SK-N-SH treated with all-trans-retinoic acid at 6 μM for 48 hours (cell line): ENCODE data around the gene KIF5B.

Source experiments
- ATAC-seq: fragments of 200-7000 bp; cut with Tn5 transposase; 3 replicates; pipeline ENCODE4 v1.9.1; 2020; ENCODE audit warnings: mild to moderate bottlenecking, moderate library complexity
- ARNTL ChIP-seq: fragments of 450-650 bp; formaldehyde crosslinking; IDR thresholded peaks from 2 replicates; pipeline ENCODE4 v1.5.0; 2020; ENCODE audit warnings: low read depth, mild to moderate bottlenecking, moderate library complexity, borderline replicate concordance
- BACH2 ChIP-seq: fragments of 250-450 bp; sonication (Bioruptor Pico); IDR thresholded peaks from 2 replicates; pipeline ENCODE4 v1.9.0; 2021; ENCODE audit warnings: mild to moderate bottlenecking, borderline replicate concordance
- CSDC2 ChIP-seq: fragments of 250-450 bp; sonication (Bioruptor Pico); IDR thresholded peaks from 2 replicates; pipeline ENCODE4 v1.5.0; 2020; ENCODE audit warnings: mild to moderate bottlenecking, moderate library complexity
- ESRRG ChIP-seq: fragments of 250-450 bp; sonication (Bioruptor Pico); IDR thresholded peaks from 2 replicates; pipeline ENCODE4 v1.6.1; 2021; ENCODE audit warnings: mild to moderate bottlenecking
- GLIS3 ChIP-seq: fragments of 250-450 bp; sonication (Bioruptor Pico); IDR thresholded peaks from 2 replicates; pipeline ENCODE4 v1.5.0; 2020; ENCODE audit warnings: mild to moderate bottlenecking, moderate library complexity
- OSR1 ChIP-seq: fragments of 250-450 bp; sonication (Bioruptor Pico); IDR thresholded peaks from 2 replicates; pipeline ENCODE4 v1.8.0; 2022; ENCODE audit warnings: moderate library complexity, mild to moderate bottlenecking, inconsistent platforms
- PPARA ChIP-seq: fragments of 250-450 bp; sonication (Bioruptor Pico); IDR thresholded peaks from 2 replicates; pipeline ENCODE4 v1.5.0; 2020; ENCODE audit warnings: mild to moderate bottlenecking, borderline replicate concordance
- SNAI2 ChIP-seq: fragments of 250-450 bp; sonication (Bioruptor Pico); IDR thresholded peaks from 2 replicates; pipeline ENCODE4 v1.5.0; 2020; ENCODE audit warnings: mild to moderate bottlenecking, moderate library complexity
- TCF4 ChIP-seq: fragments of 250-450 bp; sonication (Bioruptor Pico); IDR thresholded peaks from 2 replicates; pipeline ENCODE4 v1.8.0; 2021; ENCODE audit warnings: mild to moderate bottlenecking, moderate library complexity, borderline replicate concordance
- ZC3H10 ChIP-seq: fragments of 250-450 bp; sonication (Bioruptor Pico); IDR thresholded peaks from 2 replicates; pipeline ENCODE4 v1.5.1; 2021; ENCODE audit warnings: mild to moderate bottlenecking, moderate library complexity
- ZFP3 ChIP-seq: fragments of 250-450 bp; sonication (Bioruptor Pico); IDR thresholded peaks from 2 replicates; pipeline ENCODE4 v1.5.0; 2020; ENCODE audit warnings: mild to moderate bottlenecking, moderate library complexity
- ZFP30 ChIP-seq: fragments of 450-650 bp; formaldehyde crosslinking; IDR thresholded peaks from 2 replicates; pipeline ENCODE4 v1.5.0; 2022; ENCODE audit warnings: mild to moderate bottlenecking, moderate library complexity
- ZNF565 ChIP-seq: fragments of 450-650 bp; formaldehyde crosslinking; conservative IDR thresholded peaks from 2 replicates; pipeline ENCODE4 v1.5.0; 2020; ENCODE audit warnings: low read depth, mild to moderate bottlenecking, moderate library complexity
- ZNF70 ChIP-seq: fragments of 450-650 bp; formaldehyde crosslinking; IDR thresholded peaks from 2 replicates; pipeline ENCODE4 v1.5.0; 2020; ENCODE audit warnings: mild to moderate bottlenecking, moderate library complexity
- ZNF8 ChIP-seq: fragments of 450-650 bp; formaldehyde crosslinking; IDR thresholded peaks from 2 replicates; pipeline ENCODE4 v1.5.0; 2020; ENCODE audit warnings: mild to moderate bottlenecking, moderate library complexity
- TF ChIP-seq, protein P1 (sequence below): fragments of 250-450 bp; sonication (Bioruptor Pico); IDR thresholded peaks from 2 replicates; pipeline ENCODE4 v1.8.0; 2020; ENCODE audit warnings: mild to moderate bottlenecking, moderate library complexity, borderline replicate concordance
- TF ChIP-seq, protein P2 (sequence below): fragments of 250-450 bp; sonication (Bioruptor Pico); IDR thresholded peaks from 2 replicates; pipeline ENCODE4 v1.8.0; 2021; ENCODE audit warnings: low read depth, mild to moderate bottlenecking, moderate library complexity, borderline replicate concordance
- TF ChIP-seq, protein P3 (sequence below): fragments of 250-450 bp; sonication (Bioruptor Pico); IDR thresholded peaks from 2 replicates; pipeline ENCODE4 v1.5.1; 2021; ENCODE audit warnings: mild to moderate bottlenecking, moderate library complexity
- TF ChIP-seq, protein P4 (sequence below): fragments of 250-450 bp; sonication (Bioruptor Pico); IDR thresholded peaks from 2 replicates; pipeline ENCODE4 v1.5.1; 2020; ENCODE audit warnings: low read depth, mild to moderate bottlenecking, moderate library complexity
- TF ChIP-seq, protein P5 (sequence below): fragments of 250-450 bp; sonication (Bioruptor Pico); IDR thresholded peaks from 2 replicates; pipeline ENCODE4 v1.5.0; 2020; ENCODE audit warnings: mild to moderate bottlenecking, moderate library complexity

KIF5B gene

DNA sequence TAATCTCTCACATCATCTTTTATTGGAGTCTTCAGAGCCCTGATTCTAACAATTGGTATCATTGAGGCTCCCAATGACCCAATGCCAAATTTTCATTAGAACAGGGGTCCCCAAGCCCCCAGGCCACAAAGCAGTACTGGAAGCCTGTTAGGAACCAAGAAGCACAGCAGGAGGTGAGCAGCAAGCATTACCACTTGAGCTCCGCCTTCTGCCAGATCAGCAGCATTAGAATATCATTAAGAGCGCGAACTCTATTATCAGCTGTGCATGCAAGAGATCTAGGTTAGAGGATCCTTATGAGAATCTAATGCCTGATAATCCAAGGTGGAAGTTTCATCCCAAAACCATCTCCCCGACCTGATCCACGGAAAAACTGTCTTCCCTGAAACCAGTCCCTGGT, 23.1 kb downstream of the KIF5B start:
- TF ChIP-seq GLIS3 (CRISPR knock-in tag), result no peak
- no peak for TF ChIP-seq ZNF70
- TF ChIP-seq OSR1, result no peak
- TF ChIP-seq ZFP3 (CRISPR knock-in tag), result no peak
- TF ChIP-seq, protein P1, sequence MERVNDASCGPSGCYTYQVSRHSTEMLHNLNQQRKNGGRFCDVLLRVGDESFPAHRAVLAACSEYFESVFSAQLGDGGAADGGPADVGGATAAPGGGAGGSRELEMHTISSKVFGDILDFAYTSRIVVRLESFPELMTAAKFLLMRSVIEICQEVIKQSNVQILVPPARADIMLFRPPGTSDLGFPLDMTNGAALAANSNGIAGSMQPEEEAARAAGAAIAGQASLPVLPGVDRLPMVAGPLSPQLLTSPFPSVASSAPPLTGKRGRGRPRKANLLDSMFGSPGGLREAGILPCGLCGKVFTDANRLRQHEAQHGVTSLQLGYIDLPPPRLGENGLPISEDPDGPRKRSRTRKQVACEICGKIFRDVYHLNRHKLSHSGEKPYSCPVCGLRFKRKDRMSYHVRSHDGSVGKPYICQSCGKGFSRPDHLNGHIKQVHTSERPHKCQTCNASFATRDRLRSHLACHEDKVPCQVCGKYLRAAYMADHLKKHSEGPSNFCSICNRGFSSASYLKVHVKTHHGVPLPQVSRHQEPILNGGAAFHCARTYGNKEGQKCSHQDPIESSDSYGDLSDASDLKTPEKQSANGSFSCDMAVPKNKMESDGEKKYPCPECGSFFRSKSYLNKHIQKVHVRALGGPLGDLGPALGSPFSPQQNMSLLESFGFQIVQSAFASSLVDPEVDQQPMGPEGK, result no peak
- no peak for TF ChIP-seq ZNF8 (CRISPR knock-in tag)
- TF ChIP-seq PPARA (CRISPR knock-in tag), result no peak
- no peak for TF ChIP-seq ESRRG
- no peak for TF ChIP-seq CSDC2
- TF ChIP-seq TCF4, result no peak
- no peak for TF ChIP-seq ARNTL (CRISPR knock-in tag)
- TF ChIP-seq, protein P2, sequence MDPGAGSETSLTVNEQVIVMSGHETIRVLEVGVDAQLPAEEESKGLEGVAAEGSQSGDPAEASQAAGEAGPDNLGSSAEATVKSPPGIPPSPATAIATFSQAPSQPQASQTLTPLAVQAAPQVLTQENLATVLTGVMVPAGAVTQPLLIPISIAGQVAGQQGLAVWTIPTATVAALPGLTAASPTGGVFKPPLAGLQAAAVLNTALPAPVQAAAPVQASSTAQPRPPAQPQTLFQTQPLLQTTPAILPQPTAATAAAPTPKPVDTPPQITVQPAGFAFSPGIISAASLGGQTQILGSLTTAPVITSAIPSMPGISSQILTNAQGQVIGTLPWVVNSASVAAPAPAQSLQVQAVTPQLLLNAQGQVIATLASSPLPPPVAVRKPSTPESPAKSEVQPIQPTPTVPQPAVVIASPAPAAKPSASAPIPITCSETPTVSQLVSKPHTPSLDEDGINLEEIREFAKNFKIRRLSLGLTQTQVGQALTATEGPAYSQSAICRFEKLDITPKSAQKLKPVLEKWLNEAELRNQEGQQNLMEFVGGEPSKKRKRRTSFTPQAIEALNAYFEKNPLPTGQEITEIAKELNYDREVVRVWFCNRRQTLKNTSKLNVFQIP (CRISPR knock-in tag), result no peak
- no peak for TF ChIP-seq SNAI2 (CRISPR knock-in tag)
- TF ChIP-seq ZNF565 (CRISPR knock-in tag), result no peak
- TF ChIP-seq ZC3H10 (CRISPR knock-in tag), result no peak
- ATAC-seq, result no peak

DNA sequence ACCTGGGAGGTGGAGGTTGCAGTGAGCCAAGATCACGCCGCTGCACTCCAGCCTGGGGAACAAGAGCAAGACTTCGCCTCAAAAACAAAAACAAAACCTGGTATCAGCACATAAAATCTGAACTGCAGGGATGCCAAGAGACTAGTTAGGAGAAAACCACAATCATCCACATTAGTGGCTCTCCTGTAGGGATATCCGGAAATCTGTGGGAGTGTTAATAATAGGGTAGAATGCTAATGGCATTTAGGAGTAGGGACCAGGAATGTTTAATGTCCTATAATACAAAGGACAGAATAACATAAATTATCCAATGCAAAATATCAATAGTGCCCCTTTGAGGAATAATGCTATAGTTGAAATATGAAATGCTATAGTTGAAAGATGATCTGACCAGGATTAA, 24.3 kb downstream of the KIF5B start:
- TF ChIP-seq ZNF565 (CRISPR knock-in tag) (no peak), PPARA (CRISPR knock-in tag) (no peak), OSR1 (no peak)
- TF ChIP-seq, protein P3, sequence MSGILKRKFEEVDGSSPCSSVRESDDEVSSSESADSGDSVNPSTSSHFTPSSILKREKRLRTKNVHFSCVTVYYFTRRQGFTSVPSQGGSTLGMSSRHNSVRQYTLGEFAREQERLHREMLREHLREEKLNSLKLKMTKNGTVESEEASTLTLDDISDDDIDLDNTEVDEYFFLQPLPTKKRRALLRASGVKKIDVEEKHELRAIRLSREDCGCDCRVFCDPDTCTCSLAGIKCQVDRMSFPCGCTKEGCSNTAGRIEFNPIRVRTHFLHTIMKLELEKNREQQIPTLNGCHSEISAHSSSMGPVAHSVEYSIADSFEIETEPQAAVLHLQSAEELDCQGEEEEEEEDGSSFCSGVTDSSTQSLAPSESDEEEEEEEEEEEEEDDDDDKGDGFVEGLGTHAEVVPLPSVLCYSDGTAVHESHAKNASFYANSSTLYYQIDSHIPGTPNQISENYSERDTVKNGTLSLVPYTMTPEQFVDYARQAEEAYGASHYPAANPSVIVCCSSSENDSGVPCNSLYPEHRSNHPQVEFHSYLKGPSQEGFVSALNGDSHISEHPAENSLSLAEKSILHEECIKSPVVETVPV (CRISPR knock-in tag), result no peak
- no peak for ATAC-seq

DNA sequence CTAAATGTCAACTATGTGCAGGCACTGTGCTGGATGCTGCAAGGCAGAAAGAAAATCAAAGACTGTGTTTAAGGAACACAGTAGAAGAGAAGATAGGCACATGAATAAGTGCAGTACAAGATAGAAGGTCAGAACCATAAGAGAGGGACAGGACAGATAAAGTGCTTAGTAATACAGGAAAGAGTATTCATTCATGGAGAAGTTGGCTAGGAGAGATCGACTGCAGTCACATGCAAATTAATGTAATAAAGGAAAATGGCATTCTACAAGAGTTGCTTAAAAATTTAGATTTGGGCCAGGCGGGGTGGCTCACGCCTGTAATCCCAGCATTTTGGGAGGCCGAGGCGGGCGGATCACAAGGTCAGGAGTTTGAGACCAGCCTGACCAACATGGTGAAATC, 24.8 kb downstream of the KIF5B start:
- TF ChIP-seq, protein P3 (CRISPR knock-in tag), result no peak
- TF ChIP-seq ZNF8 (CRISPR knock-in tag) (no peak), ZNF70 (no peak), ZFP30 (CRISPR knock-in tag) (no peak), PPARA (CRISPR knock-in tag) (no peak), GLIS3 (CRISPR knock-in tag) (no peak), ZNF565 (CRISPR knock-in tag) (no peak), ZC3H10 (CRISPR knock-in tag) (no peak), ARNTL (CRISPR knock-in tag) (no peak), ESRRG (no peak), OSR1 (no peak), BACH2 (no peak), ZFP3 (CRISPR knock-in tag) (no peak), CSDC2 (no peak), TCF4 (no peak), SNAI2 (CRISPR knock-in tag) (no peak)
- TF ChIP-seq, protein P2 (CRISPR knock-in tag), result no peak
- TF ChIP-seq, protein P1, result no peak
- TF ChIP-seq, protein P4, sequence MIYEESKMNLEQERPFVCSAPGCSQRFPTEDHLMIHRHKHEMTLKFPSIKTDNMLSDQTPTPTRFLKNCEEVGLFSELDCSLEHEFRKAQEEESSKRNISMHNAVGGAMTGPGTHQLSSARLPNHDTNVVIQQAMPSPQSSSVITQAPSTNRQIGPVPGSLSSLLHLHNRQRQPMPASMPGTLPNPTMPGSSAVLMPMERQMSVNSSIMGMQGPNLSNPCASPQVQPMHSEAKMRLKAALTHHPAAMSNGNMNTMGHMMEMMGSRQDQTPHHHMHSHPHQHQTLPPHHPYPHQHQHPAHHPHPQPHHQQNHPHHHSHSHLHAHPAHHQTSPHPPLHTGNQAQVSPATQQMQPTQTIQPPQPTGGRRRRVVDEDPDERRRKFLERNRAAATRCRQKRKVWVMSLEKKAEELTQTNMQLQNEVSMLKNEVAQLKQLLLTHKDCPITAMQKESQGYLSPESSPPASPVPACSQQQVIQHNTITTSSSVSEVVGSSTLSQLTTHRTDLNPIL (CRISPR knock-in tag), result no peak
- TF ChIP-seq, protein P5, sequence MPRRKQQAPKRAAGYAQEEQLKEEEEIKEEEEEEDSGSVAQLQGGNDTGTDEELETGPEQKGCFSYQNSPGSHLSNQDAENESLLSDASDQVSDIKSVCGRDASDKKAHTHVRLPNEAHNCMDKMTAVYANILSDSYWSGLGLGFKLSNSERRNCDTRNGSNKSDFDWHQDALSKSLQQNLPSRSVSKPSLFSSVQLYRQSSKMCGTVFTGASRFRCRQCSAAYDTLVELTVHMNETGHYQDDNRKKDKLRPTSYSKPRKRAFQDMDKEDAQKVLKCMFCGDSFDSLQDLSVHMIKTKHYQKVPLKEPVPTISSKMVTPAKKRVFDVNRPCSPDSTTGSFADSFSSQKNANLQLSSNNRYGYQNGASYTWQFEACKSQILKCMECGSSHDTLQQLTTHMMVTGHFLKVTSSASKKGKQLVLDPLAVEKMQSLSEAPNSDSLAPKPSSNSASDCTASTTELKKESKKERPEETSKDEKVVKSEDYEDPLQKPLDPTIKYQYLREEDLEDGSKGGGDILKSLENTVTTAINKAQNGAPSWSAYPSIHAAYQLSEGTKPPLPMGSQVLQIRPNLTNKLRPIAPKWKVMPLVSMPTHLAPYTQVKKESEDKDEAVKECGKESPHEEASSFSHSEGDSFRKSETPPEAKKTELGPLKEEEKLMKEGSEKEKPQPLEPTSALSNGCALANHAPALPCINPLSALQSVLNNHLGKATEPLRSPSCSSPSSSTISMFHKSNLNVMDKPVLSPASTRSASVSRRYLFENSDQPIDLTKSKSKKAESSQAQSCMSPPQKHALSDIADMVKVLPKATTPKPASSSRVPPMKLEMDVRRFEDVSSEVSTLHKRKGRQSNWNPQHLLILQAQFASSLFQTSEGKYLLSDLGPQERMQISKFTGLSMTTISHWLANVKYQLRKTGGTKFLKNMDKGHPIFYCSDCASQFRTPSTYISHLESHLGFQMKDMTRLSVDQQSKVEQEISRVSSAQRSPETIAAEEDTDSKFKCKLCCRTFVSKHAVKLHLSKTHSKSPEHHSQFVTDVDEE (CRISPR knock-in tag), result no peak
- no peak for ATAC-seq
